Measurements from ENCODE around the gene INAVA.
"Not testable (repeated sequence)": the region's sequence is repeated elsewhere in the genome, so short reads cannot be mapped to it uniquely, and the experiment has no call there.

Gene INAVA

DNA sequence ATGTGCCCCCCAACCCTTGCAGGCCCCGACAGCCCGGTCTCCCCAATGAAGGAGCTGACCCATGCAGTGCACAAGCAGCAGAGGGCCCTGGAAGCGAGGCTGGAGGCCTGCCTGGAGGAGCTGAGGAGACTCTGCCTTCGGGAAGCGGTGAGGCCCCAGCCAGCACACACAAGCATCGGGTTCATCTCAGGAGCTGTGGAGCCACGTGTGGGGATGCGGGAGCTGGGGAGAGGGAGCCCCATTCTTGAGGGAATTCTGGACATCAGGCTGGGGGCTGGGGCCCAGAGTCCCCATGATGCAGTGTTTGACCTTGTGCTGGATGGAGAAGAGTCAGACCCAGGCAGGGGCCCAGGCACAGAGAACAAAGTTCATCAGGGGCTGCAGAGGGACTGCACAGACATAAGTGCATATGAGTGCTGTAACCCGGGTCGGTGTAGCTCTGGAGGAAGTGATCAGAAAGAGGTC lies 4.8 kb downstream of the INAVA start:
- no peak for DNase-seq

DNA sequence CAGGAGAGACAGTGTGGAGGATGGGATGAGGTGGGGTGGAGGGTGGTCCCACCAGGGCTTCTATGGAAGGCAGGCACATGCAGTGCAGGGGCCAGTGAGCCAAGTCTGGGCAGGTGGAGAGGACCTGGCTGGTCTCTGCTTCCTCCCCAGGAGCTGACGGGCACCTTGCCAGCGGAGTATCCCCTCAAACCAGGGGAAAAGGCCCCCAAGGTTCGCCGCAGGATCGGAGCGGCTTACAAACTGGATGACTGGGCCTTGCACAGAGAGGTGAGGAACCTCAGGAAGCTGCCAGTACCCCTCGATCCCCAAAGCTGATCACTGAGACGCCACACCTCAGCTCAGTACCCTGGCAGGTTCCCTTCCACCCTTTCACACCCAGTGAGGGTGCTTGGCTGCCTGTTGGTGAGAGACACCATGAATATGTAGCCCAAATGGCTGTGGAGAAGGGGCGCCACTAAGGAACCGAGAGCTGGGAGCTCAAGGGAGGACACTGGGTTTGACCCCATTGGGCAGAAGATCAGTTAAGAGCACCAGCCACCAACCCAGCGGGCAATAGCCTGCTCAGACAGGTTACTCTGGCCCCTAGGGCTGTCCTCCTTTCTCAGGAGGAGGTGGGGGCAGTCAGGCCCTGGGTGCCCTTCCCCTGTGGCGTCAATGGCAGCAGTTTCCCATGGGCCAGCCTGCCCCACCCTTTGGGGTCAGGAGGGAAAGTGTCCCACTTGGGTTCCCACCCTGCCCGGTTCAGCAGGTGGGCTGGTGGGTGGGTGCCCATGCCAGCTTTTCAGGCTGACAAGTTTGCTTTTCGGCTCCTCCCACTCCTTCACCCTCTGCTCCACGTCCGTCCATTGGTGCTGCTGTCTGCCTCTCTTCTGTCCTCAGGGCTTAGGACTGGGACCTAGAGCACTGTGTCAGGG lies 5.5 kb downstream of the INAVA start:
- DNase-seq = no peak

DNA sequence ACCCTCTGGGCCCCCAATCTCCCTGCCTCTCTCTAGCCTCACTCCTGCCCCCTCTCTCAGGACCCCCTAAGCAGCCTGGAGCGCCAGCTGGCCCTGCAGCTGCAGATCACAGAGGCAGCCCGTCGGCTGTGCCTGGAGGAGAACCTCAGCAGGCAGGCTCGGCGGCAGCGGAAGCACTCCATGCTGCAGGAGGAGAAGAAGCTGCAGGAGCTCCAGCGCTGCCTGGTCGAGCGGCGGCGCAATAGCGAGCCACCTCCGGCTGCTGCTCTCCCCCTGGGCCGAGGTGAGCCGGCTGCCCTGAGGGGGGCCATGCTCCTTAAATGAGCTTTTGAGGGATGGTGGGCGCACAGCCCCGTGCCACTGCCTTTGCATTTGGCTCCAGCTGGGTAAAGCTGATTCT lies 6.2 kb downstream of the INAVA start:
- DNase-seq = no peak

DNA sequence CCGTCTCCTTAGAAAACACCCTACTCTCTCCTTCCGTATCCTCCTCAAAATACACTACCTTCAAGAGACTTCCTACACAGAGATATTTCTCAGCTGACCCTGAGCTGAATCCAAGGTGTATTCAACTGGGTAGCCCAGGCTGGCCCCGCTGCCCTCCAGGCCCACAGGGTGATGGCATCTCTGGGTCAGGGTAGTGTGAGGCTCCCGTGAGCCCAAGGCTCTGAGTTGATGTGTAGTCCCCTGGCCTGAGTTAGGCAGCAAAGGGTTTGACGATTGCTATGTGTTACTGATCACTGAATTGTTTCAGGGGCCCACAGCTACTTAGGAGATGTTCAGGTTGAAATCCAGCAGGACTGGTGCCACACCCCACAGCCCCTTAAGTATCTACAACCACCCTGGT lies 6.7 kb downstream of the INAVA start:
- DNase-seq = no peak

DNA sequence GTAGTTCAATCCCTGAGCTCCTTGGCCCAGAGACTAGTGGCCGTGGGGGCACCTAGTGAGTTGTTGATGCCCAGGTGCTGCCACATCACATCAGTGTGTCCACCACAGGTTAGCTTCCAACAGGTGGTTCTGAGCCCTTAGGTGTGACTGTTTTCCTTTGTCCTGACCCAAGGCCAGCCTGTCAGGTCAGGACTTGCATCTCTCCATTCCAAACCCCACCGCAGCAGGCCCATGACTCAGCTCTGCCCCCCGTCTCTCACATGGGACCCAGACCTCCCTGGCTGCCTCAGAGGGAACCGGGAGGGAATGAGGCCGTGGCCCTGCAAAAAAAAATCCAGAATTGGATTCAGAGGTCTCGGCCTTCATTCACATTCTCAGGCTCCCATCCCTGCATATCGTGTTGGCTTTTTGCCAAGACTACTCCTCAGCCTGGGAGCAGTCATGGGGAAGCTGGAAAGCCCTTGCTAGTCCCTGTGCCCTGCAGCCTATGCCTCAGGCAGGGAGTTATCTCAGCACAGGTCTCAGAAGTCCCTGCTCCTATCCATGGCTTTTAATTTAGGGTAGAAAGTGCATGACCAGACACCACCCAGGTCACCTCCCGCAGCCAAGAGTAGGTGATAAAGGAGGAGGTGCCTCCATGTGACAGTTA lies 7.2 kb downstream of the INAVA start:
- no peak for DNase-seq

DNA sequence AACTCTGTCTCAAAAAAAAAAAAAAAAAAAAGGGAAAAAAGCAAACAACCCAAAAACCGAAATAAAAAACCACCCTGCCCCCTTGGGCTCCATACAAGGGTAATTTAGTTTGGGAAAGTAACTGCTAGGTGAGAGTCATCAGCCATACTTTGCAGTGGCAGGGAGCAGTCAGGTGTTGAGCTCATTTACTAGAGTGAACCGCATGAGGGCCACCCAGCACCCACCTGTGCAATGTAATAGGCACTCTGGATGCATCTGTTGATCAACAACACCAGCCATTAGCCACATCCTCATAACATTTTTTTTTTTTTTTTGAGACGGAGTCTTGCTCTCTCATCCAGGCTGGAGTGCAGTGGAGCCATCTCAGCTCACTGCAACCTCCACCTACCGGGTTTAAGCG lies 9.1 kb downstream of the INAVA start:
- DNase-seq = no peak

DNA sequence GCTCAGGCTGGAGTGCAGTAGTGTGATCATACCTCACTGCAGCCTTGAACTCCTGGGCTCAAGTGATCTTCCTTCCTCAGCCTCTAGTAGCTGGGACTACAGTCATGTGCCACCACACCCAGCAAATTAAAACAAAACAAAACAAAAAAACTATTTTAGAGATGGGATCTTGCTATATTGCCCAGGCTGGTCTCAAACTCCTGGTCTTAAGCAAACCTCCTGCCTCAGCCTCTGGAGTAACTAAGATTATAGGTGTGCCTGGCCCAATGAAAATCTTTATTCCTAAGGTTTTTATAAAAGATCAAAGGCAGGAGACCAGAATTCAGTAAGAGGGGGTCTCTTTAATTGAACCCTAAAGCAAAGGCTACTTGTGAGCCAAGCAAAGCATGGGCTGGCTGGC lies 10.1 kb downstream of the INAVA start:
- no peak for DNase-seq

DNA sequence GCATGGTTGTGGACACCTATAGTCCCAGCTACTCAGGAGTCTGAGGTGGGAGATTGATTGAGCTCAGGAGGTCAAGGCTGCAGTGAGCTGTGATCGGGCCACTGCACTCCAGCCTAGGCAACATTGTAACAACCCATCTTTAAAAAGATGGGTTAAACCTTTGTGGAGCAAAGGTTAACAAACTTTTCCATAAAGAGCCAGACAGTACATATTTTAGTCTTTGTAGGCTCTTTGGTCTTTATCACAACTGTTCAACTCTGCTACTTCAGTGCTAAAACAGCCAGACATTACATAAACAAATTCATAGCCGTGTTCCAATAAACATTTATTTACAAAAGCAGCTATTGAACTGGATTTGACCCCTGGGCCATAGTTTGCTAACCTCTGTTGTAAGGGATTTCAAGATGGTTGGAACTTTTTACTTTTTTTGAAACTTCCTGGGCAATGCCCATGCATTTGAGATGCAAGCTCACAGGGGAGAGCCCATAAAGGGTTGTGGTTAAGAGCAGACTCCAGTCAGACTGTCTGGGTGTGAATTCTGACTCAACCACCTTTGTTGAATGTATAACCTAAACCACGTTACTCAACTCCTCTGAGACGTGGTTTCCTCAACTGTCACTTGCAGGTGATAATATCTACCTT lies 10.8 kb downstream of the INAVA start:
- peak in 2 of 6 experiments; percentile 8 to 23 for DNase-seq

DNA sequence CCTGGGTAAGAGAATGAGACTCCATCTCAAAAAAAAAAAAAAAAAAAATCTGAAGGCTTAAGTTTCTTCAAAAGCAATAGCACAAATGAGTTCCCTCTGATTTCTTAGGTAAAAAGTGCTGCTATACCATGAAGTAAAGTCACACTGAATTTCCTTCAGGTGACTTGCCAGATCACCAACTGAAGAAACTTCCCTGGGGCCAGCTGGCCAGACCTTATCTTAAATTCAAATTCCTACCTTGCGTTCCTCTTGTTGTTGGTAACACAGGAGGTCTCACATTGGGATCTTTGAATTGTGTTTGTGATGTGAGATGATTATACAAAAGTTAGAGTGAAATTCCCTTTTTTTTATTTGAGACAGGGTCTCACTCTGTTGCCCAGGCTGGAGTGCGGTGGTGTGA lies 11.8 kb downstream of the INAVA start:
- no peak for DNase-seq

DNA sequence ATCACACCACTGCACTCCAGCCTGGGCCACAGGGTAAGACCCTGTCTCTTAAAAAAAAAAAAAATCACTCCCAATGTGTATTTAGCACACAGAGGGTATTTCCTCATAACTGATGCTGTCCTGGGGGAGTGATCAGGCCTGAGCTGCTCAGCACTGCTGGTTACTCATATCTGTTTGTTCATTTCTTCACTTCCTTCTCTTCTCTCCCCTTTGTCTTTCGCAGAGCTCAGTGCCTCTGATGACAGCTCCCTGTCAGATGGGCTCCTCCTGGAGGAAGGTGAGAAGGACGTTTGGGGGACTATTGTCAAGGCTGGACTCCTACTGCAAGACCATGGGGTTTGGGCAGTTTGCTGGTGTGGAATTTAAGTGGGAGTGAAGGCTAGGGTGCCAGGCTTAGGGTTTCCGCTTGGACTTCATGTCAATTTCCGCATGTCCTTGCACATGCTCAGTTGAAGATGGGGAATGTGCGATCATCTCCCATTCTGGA lies 13.0 kb downstream of the INAVA start:
- no peak for DNase-seq

DNA sequence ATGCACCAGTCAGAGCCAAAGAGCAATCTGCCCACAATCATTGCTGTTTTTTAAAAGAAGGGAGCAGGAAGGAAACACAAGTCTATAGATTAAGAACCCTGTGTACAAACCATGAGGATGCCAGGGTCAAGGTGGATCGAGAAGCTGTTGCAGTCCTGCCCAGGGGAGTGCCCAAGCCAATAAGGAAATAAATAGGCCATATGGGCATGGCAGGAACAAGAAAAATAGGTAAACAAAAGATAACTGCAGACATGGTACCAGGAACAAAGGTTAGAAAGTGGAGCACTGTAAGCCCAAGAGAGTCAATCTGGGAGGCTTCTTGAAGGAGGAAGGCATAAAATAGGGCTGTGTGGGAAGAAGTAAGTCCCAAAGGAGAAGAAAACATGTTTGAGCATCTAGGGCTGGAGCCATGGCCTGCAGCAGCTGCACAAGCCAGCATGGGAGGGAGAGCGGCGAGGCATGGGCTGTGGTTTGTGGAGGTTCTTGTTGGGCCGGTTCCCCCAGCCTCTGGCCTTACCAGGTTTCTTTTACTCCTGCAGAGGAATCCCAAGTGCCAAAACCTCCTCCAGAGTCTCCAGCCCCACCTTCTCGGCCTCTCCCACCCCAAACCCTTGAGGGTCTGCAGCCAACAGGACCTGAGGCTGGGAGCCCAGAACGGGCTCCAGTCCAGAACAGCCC lies 13.6 kb downstream of the INAVA start:
- DNase-seq = no peak

DNA sequence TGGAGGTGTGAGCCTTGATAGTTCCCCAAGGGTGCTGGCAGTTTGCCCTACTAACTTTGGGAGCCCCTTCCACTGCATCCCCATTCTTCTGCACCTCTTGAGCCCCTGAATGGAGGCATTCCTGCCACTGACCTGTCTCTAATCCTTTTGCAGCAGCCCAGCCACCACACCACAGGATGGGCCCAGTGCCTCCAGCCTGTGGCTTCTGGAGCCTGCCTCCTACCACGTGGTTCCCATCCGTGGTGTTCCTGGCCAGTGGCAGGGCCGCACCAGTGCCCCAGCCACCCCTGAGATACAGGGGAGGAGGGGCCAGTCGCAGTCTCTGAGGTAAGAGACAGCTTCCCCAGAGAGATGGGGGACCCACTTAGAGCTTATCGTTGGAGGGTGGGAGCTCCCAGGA lies 14.4 kb downstream of the INAVA start:
- no peak for DNase-seq

DNA sequence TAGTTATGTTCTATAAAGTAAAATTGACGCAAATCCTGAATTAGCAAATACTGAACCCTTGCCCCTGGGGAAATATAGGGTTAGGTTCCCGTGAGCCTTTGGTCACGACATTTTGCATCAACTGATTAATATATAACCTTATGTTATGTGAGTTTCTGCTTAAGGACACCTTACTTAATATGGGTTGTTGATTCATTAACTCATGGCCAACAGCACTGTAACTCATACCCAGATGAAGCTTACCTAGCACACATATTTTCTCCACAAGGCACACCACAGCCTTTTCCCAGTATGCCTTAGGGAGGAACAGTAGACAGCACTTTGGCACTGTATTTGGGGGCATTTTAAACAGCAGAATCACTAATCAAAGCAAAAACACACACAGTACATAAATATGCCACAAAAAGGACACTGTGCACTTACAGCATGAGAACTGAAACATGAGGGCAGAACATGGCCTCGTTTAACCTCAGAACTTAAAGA lies 15.1 kb downstream of the INAVA start:
- no peak for DNase-seq

DNA sequence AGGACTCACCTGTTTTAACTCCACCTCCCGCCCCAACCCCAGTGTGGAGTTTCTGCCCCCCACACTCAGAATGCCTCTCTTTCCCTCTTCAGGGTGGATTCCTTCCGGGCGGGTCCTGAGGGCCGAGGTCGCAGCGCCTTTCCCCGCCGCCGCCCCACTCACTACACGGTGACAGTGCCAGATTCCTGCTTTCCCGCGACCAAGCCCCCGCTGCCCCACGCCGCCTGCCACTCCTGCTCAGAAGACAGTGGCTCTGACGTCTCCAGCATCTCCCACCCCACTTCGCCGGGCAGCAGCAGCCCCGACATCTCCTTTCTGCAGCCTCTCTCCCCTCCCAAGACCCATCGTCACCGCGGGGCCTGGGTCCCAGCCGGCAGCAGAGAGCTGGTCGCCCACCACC lies 16.7 kb downstream of the INAVA start:
- no peak for DNase-seq

DNA sequence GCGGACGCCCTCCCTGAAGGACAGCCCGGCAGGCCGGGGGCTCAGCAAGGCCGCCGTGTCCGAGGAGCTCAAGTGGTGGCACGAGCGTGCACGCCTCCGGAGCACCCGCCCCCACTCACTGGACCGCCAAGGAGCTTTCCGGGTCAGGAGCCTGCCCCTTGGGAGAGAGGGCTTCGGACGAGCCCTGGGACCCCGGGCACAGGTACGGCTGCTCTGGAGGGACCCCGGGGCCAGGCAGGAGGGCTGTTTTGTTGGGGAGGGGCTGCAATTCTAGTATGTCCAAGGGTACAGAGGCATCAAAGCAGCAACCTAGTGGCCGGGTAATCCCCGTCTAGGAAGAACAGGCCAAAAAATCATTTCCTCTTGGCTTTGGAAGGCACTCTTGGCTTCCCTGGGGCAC lies 17.2 kb downstream of the INAVA start:
- not testable (repeated sequence) for DNase-seq

DNA sequence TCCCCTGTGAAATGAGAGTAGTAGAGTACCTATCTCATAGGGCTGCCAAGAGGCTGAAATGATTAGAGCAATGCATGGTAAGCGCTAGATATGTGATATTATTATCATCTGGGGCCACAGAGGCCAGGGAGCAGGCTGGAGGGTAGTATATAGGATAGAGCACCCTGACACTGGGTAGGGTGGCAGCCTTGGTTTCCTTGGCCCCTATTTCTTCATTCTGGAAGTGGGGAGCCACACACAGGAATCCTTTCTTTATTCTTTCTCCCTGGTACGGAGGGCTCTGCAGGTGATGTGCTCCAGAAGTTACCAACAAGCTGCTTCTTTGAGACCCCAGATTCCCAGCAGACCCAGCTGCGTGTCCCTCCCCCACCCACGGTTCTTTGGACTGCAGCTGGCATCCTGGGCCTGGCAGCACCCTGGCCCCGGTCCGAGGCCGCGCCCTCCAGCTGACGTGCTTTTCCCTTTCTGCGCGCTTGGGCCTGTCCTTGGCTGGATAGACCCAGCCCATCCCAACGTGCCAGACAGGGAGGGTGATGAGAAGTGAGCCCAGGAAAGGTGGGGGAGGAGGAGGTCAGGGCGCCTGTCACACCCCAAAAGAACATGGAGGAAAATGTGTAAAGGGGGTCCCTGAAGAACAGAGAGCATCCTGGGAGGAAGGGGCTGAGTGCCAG lies 18.2 kb downstream of the INAVA start:
- DNase-seq = no peak

DNA sequence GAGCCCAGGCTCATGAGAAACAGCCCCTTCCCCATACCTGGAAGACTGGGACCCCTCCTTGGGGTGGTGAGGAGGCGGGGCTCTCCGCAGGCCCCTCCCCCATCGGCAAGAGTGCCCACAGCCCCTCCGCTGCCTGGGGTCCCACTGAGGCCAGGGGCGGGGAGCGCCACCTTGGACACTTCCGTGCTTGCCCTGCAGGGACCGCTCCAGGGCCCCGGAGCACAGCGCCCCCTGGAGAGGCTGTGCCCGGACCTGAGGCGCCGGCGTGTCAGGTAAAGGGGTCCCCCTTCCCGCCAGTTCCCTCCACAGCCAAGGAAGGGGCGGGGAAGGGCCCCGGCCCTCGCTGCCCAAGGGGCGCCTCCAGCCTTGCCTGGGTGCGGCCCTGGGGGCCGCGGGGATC lies 21.5 kb downstream of the INAVA start:
- no peak for DNase-seq

DNA sequence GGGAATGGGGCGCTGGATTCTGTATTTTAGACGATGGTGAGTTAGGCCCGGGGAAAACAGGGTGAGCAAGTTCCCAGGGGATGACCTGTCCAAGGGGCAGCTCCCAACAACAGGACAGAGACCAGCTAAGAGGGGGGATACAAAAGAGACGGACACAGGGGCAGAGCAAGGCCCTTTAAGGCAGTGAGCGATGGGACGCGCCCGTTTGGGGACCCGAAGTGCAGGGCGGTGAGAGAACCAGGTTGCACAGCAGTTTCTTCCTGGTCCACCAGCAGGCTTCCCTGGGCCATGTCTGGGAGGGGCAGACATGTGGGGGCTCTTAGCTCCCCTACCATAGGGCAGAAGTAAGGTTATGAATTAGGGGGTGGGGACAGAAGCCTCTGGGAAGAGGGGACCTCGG lies 22.0 kb downstream of the INAVA start:
- no peak for DNase-seq

DNA sequence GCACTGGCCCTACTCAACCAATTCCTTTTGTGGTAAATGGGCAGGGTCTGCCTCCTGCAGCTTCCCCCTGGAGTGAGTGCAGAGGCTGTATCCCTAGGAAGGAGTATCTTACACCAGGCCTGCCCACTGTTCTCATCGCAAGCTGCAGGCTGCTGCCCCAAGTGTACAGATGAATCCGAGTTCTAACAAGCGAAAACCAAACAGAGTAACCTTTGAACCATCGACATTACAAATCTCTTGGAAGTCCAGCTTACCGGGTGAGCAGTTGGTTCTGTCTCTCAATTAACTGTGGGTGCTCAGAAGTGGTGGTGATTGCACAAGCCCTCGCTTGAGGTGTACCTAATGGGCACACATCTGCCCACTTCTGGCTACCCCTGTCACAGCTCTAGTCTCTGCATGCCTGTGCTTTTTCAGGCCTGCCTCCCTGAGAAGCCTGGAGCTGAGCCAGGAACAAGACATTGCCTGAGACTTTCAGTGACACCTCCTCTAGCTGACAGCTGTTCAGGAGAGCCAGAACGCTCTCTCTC lies 22.7 kb downstream of the INAVA start:
- DNase-seq = no peak

DNA sequence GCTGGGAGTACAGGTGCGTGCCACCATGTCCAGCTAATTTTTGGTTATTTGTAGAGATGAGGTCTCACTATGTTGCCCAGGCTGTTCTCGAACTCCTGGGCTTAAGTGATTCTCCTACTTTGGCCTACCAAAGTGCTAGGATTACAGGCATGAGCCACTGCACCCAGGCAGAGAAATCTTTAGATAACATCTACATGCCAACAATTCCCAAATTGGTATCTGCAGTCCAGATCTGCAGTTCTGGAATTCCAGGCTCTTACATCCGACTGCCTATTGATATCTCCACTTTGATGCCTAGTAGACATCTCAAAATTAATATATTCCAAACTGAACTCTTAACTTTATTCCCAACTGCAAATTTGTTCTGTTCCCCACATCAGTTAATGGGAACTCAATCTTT lies 23.3 kb downstream of the INAVA start:
- DNase-seq = no peak

DNA sequence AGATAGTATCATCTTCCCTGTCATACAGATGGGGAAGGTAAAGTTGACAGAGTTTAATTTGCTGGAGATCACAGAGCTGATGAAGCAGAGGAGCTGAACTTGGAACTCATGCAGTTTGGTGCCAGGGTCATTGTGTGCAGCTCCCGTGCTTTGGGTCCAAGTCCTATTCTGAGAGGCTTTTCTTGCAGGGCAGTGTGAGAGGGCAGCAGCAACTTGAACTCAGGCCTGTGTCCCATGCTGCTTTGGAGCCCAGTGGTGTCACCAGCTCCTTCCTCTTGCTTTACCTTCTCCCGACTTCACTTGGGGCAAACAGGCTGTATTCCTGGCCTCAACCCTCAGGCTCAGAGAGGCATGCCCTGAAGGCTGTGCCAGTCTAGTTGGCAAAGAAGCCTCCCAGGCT lies 24.7 kb downstream of the INAVA start:
- DNase-seq = no peak

DNA sequence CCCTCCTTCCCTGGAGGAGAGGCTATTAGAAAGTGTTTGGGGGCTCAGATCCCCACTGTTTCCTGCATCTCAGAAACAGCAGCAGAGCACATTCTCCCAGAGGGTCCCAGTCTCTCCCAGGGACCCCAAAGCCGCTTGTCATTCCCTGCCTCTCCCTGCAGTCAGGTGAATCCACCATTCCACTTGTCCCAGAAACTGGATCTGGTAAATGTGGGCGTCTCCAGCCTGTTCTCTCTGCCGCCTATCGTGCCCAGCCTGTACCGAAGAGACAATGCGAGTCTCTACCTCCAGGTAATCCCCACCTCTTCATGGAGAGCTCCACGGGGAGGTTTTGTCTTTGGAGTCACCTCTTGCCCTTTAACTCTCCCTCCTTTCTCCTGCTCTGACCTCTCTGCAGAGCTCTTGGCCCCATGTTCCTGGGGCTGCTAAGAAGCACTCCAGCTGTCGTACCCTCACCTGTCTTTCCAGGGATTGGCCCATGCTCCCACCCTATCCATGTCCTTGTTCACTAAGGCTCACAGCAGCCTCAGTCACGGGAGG lies 26.9 kb downstream of the INAVA start:
- DNase-seq = no peak

Data from stimulated activated naive CD4-positive, alpha-beta T cell (primary cell).